Hematopoietic multipotent progenitor cell treated with erythropoietin and hydrocortisone succinate and interleukin-3 and kit ligand, for 15 days (in vitro differentiated cells): ENCODE data around the gene RAB6B.

ENCODE experiments used
- DNase-seq: peaks from one replicate; pipeline ENCODE4 v3.0.0-alpha.2; 2015; ENCODE audit warnings: low spot score

Gene RAB6B

GRCh38 chr3:133880886-133881455 is 14.7 kb downstream of the RAB6B start:
- no peak for DNase-seq

- no peak for DNase-seq
Measured at GRCh38 chr3:133880287-133880686, 15.4 kb downstream of the RAB6B start.

- DNase-seq: no peak
Measured at GRCh38 chr3:133878518-133878917, 17.2 kb downstream of the RAB6B start.

GRCh38 chr3:133877221-133877620 is 18.5 kb downstream of the RAB6B start:
- DNase-seq: no peak

- DNase-seq: no peak
Measured at GRCh38 chr3:133874761-133875438, 20.8 kb downstream of the RAB6B start.

GRCh38 chr3:133874344-133874743 is 21.3 kb downstream of the RAB6B start:
- DNase-seq: no peak

- no peak for DNase-seq
Measured at GRCh38 chr3:133872781-133873180, 22.9 kb downstream of the RAB6B start.

GRCh38 chr3:133872161-133872560 is 23.5 kb downstream of the RAB6B start:
- no peak for DNase-seq

GRCh38 chr3:133871368-133872090 is 24.2 kb downstream of the RAB6B start:
- DNase-seq: no peak

GRCh38 chr3:133870822-133871221 is 24.9 kb downstream of the RAB6B start:
- no peak for DNase-seq

- DNase-seq: no peak
Measured at GRCh38 chr3:133869586-133869985, 26.1 kb downstream of the RAB6B start.

GRCh38 chr3:133868758-133869475 is 26.8 kb downstream of the RAB6B start:
- DNase-seq: no peak

- DNase-seq: no peak
Measured at GRCh38 chr3:133868186-133868585, 27.5 kb downstream of the RAB6B start.

GRCh38 chr3:133866141-133866540 is 29.5 kb downstream of the RAB6B start:
- no peak for DNase-seq

GRCh38 chr3:133865136-133865855 is 30.4 kb downstream of the RAB6B start:
- DNase-seq: no peak

GRCh38 chr3:133864616-133865015 is 31.1 kb downstream of the RAB6B start:
- DNase-seq: no peak

GRCh38 chr3:133863911-133864310 is 31.8 kb downstream of the RAB6B start:
- no peak for DNase-seq

GRCh38 chr3:133862161-133862560 is 33.5 kb downstream of the RAB6B start:
- DNase-seq: no peak

- DNase-seq: no peak
Measured at GRCh38 chr3:133860519-133860918, 35.2 kb downstream of the RAB6B start.

- DNase-seq: no peak
Measured at GRCh38 chr3:133859381-133860234, 36.1 kb downstream of the RAB6B start.

GRCh38 chr3:133857767-133858166 is 37.9 kb downstream of the RAB6B start:
- DNase-seq: no peak
